Activated naive CD4-positive, alpha-beta T cell treated with anti-CD3 and anti-CD28 coated beads, Interleukin-2, amount 50 U/mL, for 16 hours (primary cell): ENCODE measurements around the gene SBNO1.
"Not testable (repeated sequence)": the region's sequence is repeated elsewhere in the genome, so short reads cannot be mapped to it uniquely, and the experiment has no call there.

Source experiments
- DNase-seq: peaks from one replicate; pipeline ENCODE4 v3.0.0-alpha.2; 2020

Gene SBNO1

GRCh38 chr12:123388177-123388950, 23.7 kb upstream of the SBNO1 start:
- DNase-seq = peak; percentile 76

- DNase-seq = no peak
Observed at GRCh38 chr12:123387508-123388176, 23.0 kb upstream of the SBNO1 start.

DNA sequence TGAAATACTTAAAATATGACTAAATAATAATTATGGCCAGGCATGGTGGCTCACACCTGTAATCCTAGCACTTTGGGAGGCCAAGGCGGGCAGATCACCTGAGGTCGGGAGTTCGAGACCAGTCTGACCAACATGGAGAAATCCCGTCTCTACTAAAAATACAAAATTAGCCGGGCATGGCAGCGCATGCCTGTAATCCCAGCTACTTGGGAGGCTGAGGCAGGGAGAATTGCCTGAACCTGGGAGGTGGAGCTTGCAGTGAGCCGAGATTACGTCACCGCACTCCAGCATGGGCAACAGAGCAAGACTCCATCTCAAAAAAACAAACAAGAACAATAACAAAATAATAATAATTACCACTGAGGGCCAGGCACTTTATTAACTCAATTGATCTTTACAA, 20.9 kb upstream of the SBNO1 start:
- not testable (repeated sequence) for DNase-seq

DNA sequence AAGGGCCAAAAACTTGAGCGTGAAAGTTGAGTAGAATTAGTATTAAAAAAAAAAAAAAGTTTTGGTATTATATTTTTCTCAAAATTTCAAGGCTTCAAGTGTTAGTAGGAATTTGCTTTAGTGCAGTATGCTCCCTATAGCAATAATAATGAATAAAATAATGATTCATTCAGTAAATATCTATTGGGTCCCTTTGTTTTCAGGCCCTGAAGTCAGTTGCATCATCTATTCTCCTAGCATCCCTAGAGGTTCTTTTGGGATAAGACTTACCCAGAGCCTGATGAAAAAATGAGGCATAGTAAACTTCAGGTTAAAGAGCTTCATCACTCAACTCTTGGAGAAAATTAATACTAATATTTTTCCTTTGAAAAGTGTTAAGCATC, 20.3 kb upstream of the SBNO1 start:
- no peak for DNase-seq

DNA sequence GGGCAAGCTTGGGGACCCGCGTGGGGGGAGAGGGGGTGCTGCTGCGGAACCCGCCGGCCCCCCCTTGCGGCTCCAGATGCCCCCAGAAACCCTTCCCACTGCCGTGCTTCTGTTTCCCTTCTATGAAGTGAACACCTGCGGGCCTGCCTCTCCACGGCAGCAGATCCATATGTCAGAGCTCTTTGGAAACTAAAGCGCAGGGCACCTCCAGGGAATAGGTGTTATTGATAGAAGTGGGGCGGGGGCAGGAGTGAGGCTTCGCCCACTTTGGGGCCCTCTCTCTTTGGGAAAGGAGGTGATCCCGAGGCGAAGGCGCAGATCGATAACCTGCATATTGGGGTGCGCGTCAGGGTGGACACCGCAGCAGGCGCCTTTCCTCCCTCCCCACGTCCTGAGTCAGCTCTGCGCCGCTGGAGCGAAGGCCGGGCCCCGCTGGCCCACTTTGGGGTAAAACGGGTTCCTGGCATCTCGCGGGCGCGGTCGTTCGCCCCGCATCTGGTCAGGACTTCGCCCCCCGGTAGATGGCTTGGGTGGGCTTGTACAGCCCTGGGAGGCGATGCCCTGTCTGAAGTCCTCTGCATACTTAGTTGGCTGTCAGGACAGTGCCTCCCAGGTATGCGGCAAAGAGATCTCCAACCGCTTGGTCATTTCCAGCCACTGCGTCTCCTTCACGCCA, 19.8 kb upstream of the SBNO1 start:
- DNase-seq = peak; percentile 18

GRCh38 chr12:123382684-123383083, 18.0 kb upstream of the SBNO1 start:
- no peak for DNase-seq

GRCh38 chr12:123379391-123379790, 14.7 kb upstream of the SBNO1 start:
- no peak for DNase-seq

GRCh38 chr12:123372415-123372814, 7.8 kb upstream of the SBNO1 start:
- not testable (repeated sequence) for DNase-seq

DNA sequence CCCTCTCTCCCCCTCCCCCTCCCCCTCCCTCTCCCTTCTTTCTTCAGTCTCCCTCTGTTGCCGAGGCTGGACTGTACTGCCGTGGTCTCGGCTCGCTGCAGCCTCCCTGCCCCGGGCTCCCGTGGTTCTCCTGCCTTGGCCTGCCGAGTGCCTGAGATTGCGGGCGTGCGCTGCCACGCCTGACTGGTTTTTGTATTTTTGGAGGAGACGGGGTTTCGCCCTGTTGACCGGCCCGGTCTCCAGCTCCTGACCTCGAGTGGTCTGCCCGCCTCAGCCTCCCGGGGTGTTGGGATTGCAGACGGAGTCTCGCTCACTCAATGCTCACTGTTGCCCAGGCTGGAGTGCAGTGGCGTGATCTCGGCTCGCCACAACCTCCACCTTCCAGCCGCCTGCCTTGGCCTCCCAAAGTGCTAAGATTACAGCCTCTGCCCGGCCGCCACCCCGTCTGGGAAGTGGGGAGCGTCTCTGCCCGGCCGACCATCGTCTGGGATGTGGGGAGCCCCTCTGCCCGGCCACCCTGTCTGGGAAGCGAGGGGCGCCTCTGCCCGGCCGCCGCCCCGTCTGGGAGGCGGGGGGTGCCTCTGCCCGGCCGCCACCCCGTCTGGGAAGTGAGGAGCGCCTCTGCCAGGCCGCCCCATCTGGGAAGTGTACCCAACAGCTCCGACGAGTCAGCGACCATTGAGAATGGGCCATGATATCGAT, 7.2 kb upstream of the SBNO1 start:
- not testable (repeated sequence) for DNase-seq

- DNase-seq = no peak
Observed at GRCh38 chr12:123369229-123369628, 4.6 kb upstream of the SBNO1 start.

DNA sequence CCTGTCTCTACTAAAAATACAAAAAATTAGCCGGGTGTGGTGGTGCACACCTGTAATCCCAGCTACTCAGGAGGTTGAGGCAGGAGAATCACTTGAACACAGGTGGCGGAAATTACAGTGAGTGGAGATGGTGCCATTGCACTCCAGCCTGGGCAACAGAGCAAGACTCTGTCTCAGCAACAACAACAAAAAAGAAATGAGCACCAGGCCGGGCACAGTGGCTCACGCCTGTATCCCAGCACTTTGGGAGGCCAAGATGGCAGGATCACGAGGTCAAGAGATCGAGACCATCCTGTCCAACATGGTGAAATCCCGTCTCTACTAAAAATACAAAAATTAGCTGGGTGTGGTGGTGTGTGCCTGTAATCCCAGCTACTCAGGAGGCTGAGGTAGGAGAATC, 3.8 kb upstream of the SBNO1 start:
- not testable (repeated sequence) for DNase-seq

DNA sequence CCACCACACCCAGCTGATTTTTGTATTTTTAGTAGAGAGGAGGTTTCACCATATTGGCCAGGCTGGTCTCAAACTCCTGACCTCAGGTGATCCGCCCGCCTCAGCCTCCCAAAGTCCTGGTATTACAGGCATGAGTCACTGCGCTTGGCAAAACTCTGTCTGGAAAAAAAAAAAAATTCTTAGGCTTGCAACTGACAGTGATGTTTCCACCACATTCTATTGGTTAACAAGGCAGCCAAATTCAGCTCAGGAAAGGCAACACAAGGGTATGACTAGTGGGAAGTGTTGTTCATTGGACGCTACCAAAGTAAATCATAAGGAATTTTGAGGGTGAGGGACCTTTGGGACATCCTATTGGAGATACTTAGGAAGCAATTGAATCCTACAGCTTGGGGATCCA, 2.9 kb upstream of the SBNO1 start:
- no peak for DNase-seq

DNA sequence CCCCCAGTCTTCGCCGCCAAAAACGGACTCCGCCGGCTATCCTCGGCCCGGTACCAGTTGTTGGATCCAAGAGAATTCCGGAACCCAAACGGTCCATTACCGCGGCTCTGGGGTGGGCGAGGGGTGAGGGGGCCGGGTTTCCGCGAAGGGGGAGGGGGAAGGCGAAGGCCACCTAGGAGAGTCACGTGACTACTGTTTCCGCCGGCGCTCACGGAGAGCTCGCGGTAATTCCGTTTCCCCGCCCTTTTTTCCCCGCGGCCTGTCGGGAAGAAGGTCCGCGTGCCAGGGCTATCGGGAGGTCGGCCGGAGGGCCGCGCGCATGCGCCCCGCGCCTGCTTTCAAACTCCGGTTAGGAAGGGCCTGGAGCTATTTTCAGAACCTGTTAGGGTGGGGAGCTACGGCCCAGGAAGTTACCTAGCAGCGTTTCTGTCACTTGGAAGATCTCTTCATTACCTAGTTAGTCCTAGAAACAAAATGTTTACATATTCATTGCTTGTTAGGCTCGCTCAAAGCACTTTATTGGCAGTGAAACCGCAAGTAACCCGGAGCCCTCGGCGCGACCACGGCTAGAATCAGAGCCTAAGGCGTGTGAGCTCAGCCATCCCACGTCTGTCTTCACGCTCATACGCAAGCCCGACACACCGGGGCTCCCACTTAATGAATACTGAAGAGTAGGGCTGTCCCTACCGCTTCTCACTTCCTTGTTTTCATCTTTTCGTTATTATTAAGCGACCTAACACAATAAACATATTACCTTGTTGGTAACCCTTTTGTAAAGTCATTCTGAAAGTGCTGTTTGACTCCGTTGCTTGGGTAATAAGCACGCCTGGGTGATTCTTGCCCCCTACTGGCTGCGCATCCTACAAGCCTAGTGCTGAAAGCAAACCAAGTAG, 624 bp upstream of the SBNO1 start:
- DNase-seq = peak; percentile 97

GRCh38 chr12:123363740-123364531, 711 bp downstream of the SBNO1 start:
- DNase-seq = peak; percentile 35

GRCh38 chr12:123363390-123363739, 1.3 kb downstream of the SBNO1 start:
- DNase-seq = no peak

GRCh38 chr12:123358035-123358434, 6.6 kb downstream of the SBNO1 start:
- no peak for DNase-seq

- no peak for DNase-seq
Observed at GRCh38 chr12:123356159-123356670, 8.4 kb downstream of the SBNO1 start.

- no peak for DNase-seq
Observed at GRCh38 chr12:123354600-123354999, 10.0 kb downstream of the SBNO1 start.

GRCh38 chr12:123351349-123351748, 13.3 kb downstream of the SBNO1 start:
- DNase-seq = no peak

- DNase-seq = no peak
Observed at GRCh38 chr12:123346946-123347345, 17.7 kb downstream of the SBNO1 start.

DNA sequence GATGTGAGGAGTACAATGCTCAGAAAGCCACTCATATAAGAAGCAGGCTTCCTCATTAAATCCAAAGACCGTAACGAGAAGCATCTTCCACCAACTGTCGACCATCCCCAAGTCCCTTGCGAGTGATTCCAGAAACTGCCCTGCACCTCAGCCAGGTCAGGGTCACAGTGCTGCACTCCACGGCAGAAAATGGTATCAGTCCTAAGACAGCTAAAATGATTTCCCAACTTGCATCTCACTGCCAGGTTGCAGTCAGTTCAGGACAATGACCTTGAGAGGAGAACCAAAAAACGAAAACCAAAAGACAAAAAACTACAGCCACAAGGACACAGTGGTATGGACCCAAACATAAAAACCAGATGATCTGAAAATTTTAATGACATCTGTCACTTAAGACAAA, 20.6 kb downstream of the SBNO1 start:
- no peak for DNase-seq
